ENCODE data around the gene GNG7.
"Not testable (repeated sequence)": the region's sequence is repeated elsewhere in the genome, so short reads cannot be mapped to it uniquely, and the experiment has no call there.

The GNG7 gene

DNA sequence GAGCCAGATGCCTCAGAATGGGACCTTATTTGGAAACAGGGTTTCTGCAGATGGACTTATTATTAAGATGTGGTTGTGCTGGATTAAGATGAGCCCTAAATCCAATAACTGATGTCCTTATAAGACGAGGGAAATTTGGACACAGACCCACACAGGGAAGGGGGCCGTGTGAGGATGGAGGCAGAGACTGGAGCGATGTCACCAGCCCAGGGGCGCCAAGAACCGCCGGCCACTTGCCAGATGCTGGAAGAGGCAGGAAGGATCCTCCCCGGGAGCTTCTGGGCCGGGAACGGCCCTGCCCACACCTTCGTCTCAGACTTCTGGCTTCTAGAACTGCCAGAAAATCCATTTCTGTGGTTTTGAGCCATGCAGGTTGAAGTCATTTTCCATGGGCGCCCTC lies 26.6 kb downstream of the GNG7 start:
- no peak for DNase-seq (ENCODE audit: low read depth)
- in situ Hi-C loops (cut with HindIII; ENCODE audit: low sequenced_read_pairs), result no loop called here
- no peak overlapping the region for H3K4me3 ChIP-seq (ENCODE audit: low read depth, low read length)
- TF ChIP-seq, protein P1, sequence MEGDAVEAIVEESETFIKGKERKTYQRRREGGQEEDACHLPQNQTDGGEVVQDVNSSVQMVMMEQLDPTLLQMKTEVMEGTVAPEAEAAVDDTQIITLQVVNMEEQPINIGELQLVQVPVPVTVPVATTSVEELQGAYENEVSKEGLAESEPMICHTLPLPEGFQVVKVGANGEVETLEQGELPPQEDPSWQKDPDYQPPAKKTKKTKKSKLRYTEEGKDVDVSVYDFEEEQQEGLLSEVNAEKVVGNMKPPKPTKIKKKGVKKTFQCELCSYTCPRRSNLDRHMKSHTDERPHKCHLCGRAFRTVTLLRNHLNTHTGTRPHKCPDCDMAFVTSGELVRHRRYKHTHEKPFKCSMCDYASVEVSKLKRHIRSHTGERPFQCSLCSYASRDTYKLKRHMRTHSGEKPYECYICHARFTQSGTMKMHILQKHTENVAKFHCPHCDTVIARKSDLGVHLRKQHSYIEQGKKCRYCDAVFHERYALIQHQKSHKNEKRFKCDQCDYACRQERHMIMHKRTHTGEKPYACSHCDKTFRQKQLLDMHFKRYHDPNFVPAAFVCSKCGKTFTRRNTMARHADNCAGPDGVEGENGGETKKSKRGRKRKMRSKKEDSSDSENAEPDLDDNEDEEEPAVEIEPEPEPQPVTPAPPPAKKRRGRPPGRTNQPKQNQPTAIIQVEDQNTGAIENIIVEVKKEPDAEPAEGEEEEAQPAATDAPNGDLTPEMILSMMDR (IDR thresholded peaks at IDR 0.05; ENCODE audit: low read depth, low read length, missing control alignments), result no peak

DNA sequence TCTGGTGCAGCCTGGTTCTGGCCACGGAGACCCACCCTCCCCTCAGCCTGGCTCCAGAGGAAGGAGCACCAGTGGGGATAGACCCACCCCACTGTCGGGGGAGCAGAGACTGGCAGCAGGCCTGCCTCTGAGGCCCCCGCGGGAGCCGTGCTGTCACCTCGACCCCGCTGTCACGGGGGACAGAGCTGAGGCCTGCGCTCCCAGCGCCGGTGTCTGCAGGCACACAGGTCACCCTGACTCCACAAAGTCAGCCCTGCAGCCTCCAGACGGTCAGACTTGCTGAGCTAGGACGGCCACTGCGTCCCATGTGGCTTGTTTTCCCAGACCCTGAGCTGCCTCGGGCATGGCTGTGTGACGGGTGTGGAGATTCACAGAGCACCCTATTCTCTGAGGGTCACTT lies 32.3 kb downstream of the GNG7 start:
- in situ Hi-C loops (cut with HindIII; ENCODE audit: low sequenced_read_pairs), result no loop called here
- TF ChIP-seq, protein P1 (IDR thresholded peaks at IDR 0.05; ENCODE audit: low read depth, low read length, missing control alignments), result no peak
- no peak overlapping the region for H3K4me3 ChIP-seq (ENCODE audit: low read depth, low read length)
- no peak for DNase-seq (ENCODE audit: low read depth)

DNA sequence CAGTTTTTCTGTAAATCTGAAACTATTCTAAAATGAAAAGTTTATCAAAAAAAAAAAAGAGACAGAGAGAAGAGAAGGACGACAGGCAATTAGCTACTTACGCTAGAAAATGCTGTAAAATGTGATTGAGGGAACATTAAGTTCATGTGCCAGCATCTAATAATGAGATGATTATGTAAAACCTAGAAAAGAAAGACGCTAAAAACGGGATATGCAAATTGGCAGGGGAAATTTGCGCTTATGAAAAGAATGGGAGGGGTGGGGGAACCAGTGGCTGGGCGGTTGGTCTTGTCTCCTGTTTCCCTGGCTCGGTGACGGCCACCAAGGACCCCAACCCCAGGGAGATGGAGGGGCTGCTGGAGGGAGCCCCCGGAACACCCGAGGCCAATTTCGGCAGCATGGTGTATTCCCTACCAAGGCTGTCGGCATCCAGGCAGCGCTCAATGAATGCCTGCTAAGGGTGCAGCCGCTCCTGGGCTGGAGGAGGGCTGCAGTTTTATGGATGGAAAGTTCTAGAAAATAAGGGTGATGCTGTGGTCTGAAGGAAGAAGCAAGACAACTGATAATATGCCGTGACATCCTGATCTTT lies 34.2 kb downstream of the GNG7 start:
- in situ Hi-C loops (cut with HindIII; ENCODE audit: low sequenced_read_pairs), result no loop called here
- TF ChIP-seq, protein P1 (IDR thresholded peaks at IDR 0.05; ENCODE audit: low read depth, low read length, missing control alignments), result no peak
- no peak for DNase-seq (ENCODE audit: low read depth)
- no peak overlapping the region for H3K4me3 ChIP-seq (ENCODE audit: low read depth, low read length)

DNA sequence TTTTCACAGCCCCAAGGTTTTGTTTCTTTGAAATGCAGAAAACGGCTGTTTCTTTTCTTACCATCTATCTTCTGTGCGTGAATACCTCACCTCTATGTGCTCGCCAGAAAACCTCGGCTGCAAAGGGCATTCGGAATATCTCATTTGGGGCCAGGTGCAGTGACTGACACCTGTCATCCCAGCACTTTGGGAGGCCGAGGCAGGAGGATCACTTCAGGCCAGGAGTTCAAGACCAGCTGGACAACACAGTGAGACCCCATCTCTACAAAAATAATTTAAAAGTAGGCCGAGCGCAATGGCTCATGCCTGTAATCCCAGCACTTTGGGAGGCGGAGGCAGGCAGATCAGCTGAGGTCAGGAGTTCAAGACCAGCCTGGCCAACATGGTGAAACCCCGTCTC lies 35.1 kb downstream of the GNG7 start:
- in situ Hi-C loops (cut with HindIII; ENCODE audit: low sequenced_read_pairs); DNase-seq (ENCODE audit: low read depth); H3K4me3 ChIP-seq (ENCODE audit: low read depth, low read length): not testable (repeated sequence)

DNA sequence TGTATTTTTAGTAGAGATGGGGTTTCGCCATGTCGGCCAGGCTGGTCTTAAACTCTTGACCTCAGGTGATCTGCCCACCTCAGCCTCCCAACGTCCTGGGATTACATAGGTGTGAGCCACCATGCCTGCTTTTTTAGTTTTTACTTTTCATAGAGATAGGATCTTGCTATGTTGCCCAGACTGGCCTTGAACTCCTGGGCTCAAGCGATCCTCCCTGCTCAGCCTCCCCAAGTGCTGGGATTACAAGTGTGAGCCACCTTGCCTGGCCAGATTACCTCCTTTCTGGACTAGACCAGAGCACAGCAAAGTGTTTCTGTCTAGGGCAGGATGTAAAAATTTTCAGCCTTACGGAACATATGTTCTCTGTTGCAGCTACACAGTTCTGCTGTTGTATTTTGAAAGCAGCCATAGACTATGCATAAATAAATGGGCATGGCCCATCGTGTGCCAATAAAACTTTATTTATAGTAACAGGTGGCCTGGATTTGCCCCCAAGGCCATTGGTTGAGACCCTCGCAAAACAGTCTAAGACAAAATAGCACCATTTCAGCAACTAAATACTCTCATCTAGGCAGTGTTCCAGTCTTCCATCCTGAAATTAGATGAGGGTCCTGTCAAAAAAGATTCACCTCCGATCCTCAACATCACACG lies 36.0 kb downstream of the GNG7 start:
- no peak overlapping the region for H3K4me3 ChIP-seq (ENCODE audit: low read depth, low read length)
- no peak for DNase-seq (ENCODE audit: low read depth)
- in situ Hi-C loops (cut with HindIII; ENCODE audit: low sequenced_read_pairs), result no loop called here
- TF ChIP-seq, protein P1 (IDR thresholded peaks at IDR 0.05; ENCODE audit: low read depth, low read length, missing control alignments), result no peak

DNA sequence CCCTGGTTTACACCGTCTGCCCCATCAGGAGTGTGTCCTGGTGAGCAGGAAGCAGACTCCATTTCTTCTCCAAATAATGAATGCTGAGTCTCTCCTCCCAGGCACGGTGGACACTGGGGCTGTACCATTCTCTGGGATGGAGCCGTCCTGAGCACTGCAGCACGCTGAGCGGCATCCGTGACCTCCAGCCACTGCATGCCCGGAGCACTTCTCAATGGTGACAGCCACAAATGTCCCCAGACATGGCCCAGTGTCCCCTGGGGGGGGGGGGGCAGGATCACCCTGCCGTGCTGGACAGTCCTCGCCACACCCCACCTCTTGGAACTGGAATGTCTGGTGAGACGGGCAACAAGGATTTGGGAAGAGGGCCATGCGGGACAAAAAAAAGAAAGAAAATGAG lies 37.4 kb downstream of the GNG7 start:
- H3K4me3 ChIP-seq (ENCODE audit: low read depth, low read length), result no peak overlapping the region
- no peak for DNase-seq (ENCODE audit: low read depth)
- TF ChIP-seq, protein P1 (IDR thresholded peaks at IDR 0.05; ENCODE audit: low read depth, low read length, missing control alignments), result no peak
- in situ Hi-C loops (cut with HindIII; ENCODE audit: low sequenced_read_pairs), result no loop called here

DNA sequence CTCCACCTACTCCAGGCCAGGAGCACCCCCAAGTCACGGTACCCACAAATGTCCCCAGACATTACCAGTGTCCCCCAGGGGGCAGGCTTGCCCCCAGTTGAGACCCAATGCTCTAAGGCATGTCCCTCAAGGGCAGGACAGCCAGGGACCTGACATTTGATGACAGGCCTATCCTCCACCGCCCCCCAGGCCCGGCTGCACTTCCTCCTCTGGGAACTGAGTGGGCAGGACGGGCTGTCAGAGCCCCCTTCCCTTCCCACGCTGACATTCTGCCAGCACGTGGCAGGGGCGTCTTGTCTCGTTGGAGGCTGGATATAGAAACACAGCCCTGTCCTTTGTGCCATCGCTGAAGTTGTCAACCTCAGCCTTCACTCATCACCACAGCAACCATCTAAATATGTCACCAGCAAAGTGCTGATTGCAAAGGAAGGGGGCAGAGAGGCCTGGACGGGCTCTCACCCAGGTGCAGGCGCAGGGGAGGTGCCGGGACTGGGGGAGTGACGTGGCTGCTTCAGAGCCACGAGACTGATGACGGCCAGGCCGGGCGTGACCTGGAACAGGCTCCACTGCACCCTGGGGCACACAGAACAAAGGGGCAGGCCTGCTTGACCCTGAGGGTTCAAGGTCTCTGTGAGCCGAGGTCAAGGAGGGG lies 38.4 kb downstream of the GNG7 start:
- no peak for DNase-seq (ENCODE audit: low read depth)
- in situ Hi-C loops (cut with HindIII; ENCODE audit: low sequenced_read_pairs), result no loop called here

More for the DNA sequence above, 38.4 kb downstream of the GNG7 start:
- no peak overlapping the region for H3K4me3 ChIP-seq (ENCODE audit: low read depth, low read length)
- TF ChIP-seq, protein P1 (IDR thresholded peaks at IDR 0.05; ENCODE audit: low read depth, low read length, missing control alignments), result no peak
